AG04449 (cell line): ENCODE data around the gene CAMK4.

Experiments used
- CTCF ChIA-PET: fragments of 350-600 bp; formaldehyde crosslinking; extraction: SDS; loops from one replicate; lab custom pipeline; 2021; ENCODE audit warnings: antibody characterized with exemption; lab: Yijun Ruan, JAX
- POLR2A ChIA-PET: fragments of 400-600, 350-600 bp; formaldehyde crosslinking; extraction: SDS; loops from one replicate; lab custom pipeline; 2020; ENCODE audit warnings: antibody characterized with exemption, inconsistent platforms; lab: Yijun Ruan, JAX
- DNase-seq: peaks from one replicate; pipeline ENCODE4 v3.0.0-alpha.2; 2010; ENCODE audit warnings: low read depth, low spot score
- H3K4me3 ChIP-seq: 2 replicates; pipeline ENCODE4 v1.5.1; 2011; ENCODE audit warnings: low read depth, mild to moderate bottlenecking, control low read depth, low read length
- CTCF ChIP-seq: IDR thresholded peaks from one replicate; pipeline ENCODE4 v1.5.1; 2011; ENCODE audit warnings: mild to moderate bottlenecking, moderate library complexity, low read length, control low read depth, inconsistent platforms; ENCODE audit not compliant: insufficient read depth; ENCODE audit errors: missing control alignments

The CAMK4 gene

DNA sequence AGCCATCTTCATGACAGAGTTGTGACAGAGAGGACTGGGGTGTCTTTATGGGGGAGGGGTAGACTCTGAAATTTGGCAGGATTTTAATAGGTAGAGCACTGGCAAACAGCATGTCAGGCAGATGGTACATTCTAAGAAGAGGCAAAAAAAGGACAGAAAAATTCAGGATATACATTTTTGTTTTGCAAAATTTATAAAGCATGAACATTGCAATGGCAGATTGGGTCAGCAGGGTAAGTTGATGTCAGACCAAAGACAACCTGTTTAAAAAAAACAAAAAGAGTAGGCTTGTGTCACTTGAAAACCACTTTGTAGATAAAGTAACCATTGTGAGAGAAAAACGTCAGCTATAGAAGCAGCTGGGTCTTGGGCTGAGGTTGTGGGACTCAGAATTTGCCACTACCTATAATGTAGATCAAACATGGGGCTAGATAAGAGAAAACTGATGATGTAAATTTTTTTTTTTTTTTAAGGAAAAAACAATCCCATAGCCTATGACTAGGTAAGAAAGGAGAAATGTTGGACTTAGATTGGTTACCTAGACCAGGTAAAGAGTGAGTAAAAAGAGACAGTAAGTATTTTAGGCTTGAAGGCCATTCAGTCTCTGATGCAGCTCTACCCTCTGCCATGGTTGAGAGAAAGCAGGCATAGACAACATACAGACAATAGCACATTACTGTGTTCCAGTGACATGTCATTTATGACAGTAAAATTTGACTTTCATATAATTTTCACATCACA lies 8.3 kb downstream of the CAMK4 start:
- H3K4me3 ChIP-seq: no peak overlapping the region
- POLR2A ChIA-PET: no interaction called here
- no peak for TF ChIP-seq CTCF
- CTCF ChIA-PET: no interaction called here
- DNase-seq: no peak

DNA sequence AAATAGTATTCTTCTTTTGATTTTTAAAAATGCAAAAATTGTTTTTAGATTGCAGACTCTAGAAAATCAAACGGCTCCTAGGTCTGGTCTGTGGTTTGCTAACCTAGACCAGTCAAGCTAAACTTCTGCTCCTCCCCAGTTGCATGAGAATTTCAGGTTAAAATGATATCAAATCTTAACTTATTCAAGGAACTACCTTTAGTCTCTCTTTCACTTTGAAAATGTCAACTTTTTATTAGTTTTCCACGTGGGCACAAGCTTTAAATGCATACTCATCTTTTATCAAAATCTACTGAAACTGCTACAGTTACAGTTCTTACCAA lies 8.8 kb downstream of the CAMK4 start:
- ChIA-PET POLR2A (no interaction called here), CTCF (no interaction called here)
- no peak for TF ChIP-seq CTCF
- H3K4me3 ChIP-seq: no peak overlapping the region
- no peak for DNase-seq

DNA sequence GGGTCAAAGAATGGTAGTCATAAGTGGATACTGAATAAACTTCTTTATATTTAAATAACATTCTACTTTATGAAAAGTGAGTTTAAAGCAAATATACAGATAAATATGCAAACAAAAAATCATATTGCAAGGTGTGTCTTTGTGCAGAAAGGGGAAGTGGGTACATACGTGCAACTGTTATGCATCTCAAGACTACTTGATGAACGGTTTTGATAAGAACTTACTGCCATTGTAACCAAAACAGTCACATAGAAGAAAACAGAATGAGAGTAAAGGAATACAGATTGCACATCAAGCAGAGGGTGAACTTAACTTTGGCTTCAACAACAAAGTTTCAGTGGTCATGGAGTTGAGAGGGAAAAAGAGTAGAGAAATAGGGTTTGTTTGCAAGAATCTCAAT lies 9.9 kb downstream of the CAMK4 start:
- TF ChIP-seq CTCF: no peak

DNA sequence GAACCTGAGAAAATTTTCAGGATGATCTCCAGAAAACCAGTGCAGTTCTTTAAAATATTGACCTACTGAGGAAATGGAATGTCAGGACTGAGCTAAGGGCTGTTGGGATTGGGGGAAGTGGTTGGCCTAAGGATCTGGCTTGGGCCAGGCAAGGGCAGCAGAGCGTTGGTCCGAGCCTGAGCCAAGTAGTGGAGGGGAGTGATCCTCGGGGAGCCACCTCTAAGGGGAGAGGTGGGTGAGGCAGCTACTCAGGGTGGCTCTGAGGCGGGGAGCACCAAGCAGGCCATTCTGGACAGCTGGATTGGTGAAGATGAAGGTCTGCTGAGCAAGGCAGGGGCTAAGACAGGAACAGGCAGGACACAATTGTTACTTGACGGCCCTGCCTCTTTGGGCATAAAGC lies 11.5 kb downstream of the CAMK4 start:
- CTCF ChIA-PET: no interaction called here
- POLR2A ChIA-PET: no interaction called here
- no peak overlapping the region for H3K4me3 ChIP-seq
- TF ChIP-seq CTCF: no peak
- DNase-seq: no peak

More for the DNA sequence above, 9.9 kb downstream of the CAMK4 start:
- POLR2A ChIA-PET: no interaction called here
- no peak for DNase-seq
- CTCF ChIA-PET: no interaction called here
- H3K4me3 ChIP-seq: no peak overlapping the region

DNA sequence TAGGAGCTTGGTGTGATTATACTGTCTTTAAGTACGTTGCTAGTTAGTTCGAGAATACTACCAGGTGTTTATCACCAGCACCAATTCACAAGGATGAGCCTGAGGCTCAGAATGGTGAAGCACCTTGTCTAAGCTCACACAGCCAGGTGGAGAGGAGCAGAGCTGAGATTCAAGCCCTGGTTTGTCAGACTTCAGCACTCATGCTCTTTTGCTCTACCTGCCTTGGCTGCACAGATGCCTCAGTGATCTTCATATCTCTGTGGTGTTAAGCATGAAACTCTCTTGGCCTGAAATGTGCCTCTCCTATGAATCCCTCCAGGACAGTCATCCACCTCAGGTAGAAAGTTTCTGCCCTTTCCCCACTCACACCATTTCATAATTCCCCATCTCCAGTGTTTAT lies 12.2 kb downstream of the CAMK4 start:
- DNase-seq: no peak
- H3K4me3 ChIP-seq: no peak overlapping the region
- POLR2A ChIA-PET: no interaction called here
- no peak for TF ChIP-seq CTCF
- CTCF ChIA-PET: interaction anchor here (1.4 kb wide), 1 partner anchor 9 kb away, joined by 4 read pairs; no protein-coding TSS in a partner anchor

DNA sequence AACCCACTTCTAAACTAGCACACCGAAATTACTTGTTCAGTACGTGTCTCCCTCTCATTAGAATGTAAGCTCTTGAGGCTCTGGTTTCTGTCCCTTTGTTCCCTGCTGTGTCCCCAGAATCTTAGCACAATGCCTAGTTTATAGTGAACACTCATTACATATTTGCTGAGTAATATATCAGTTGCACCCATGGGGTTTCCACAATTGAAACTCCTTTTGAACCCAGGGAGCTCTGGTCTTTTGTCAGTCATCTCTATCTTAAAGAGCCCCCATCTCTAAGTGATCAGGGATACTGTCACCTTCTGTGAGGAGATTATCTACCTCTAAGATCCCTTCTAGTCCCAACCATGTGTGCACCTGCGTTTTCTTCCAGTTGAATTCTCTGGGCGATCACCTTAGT lies 12.8 kb downstream of the CAMK4 start:
- DNase-seq: no peak
- ChIA-PET CTCF (interaction anchor here (1.4 kb wide), 1 partner anchor 8 kb away, joined by 4 read pairs; no protein-coding TSS in a partner anchor), POLR2A (no interaction called here)
- no peak overlapping the region for H3K4me3 ChIP-seq
- no peak for TF ChIP-seq CTCF
